Ureter (tissue), 1 donor: ENCODE measurements around the gene DICER1. TPM values are rescaled to one million over a fixed set of nuclear protein-coding genes. Genes with fewer than 3 reads are reported as not detected.
A peak's percentile ranks its signal among the peaks of the same experiment; 100 is the strongest.

Experiments
- DNase-seq: peaks from one replicate; pipeline ENCODE4 v3.0.0-alpha.2; 2020; ENCODE audit warnings: low spot score
- total RNA-seq: library from RNA; stranded (reverse); gene quantifications from one replicate; pipeline ENCODE4 v1.2.4, GENCODE V29; 2023
- donor health status: DM: yes; HTN: yes; CAD: no.

The DICER1 gene
- total RNA-seq, 1 donor from 2014 or later = 109 TPM

GRCh38 chr14:95077345-95077744 lies 80.0 kb downstream of the DICER1 start:
- no peak for DNase-seq

GRCh38 chr14:95075789-95076188 lies 81.5 kb downstream of the DICER1 start:
- DNase-seq = no peak

GRCh38 chr14:95073947-95074346 lies 83.4 kb downstream of the DICER1 start:
- DNase-seq = no peak

GRCh38 chr14:95072310-95072905 lies 84.9 kb downstream of the DICER1 start:
- no peak for DNase-seq

- DNase-seq = no peak
These were observed 85.6 kb downstream of the DICER1 start for GRCh38 chr14:95071649-95072280.

GRCh38 chr14:95070748-95071435 lies 86.4 kb downstream of the DICER1 start:
- no peak for DNase-seq

- DNase-seq = no peak
These were observed 87.8 kb downstream of the DICER1 start for GRCh38 chr14:95069547-95069946.

GRCh38 chr14:95069018-95069417 lies 88.3 kb downstream of the DICER1 start:
- no peak for DNase-seq

- DNase-seq = no peak
These were observed 88.8 kb downstream of the DICER1 start for GRCh38 chr14:95068521-95068920.

- no peak for DNase-seq
These were observed 89.2 kb downstream of the DICER1 start for GRCh38 chr14:95068080-95068479.

GRCh38 chr14:95067526-95067925 lies 89.8 kb downstream of the DICER1 start:
- DNase-seq = no peak

GRCh38 chr14:95066427-95066986 lies 90.8 kb downstream of the DICER1 start:
- peak; percentile 1 for DNase-seq

- DNase-seq = peak; percentile 23
These were observed 91.9 kb downstream of the DICER1 start for GRCh38 chr14:95065411-95065810.

- no peak for DNase-seq
These were observed 92.6 kb downstream of the DICER1 start for GRCh38 chr14:95064734-95065133.

GRCh38 chr14:95064256-95064655 lies 93.1 kb downstream of the DICER1 start:
- DNase-seq = no peak

GRCh38 chr14:95063391-95063790 lies 93.9 kb downstream of the DICER1 start:
- no peak for DNase-seq

GRCh38 chr14:95062946-95063345 lies 94.4 kb downstream of the DICER1 start:
- DNase-seq = no peak

- no peak for DNase-seq
These were observed 95.1 kb downstream of the DICER1 start for GRCh38 chr14:95062220-95062619.

GRCh38 chr14:95061317-95062093 lies 95.8 kb downstream of the DICER1 start:
- no peak for DNase-seq

GRCh38 chr14:95059126-95059525 lies 98.2 kb downstream of the DICER1 start:
- no peak for DNase-seq

- DNase-seq = no peak
These were observed 98.8 kb downstream of the DICER1 start for GRCh38 chr14:95058491-95058890.

GRCh38 chr14:95057851-95058250 lies 99.5 kb downstream of the DICER1 start:
- DNase-seq = no peak
